ENCODE measurements around the gene ARHGAP31.

GRCh38 chr3:119409844-119410243 lies 115.7 kb downstream of the ARHGAP31 start:
- TF ChIP-seq CTCF (conservative IDR thresholded peaks at IDR 0.05; ENCODE audit: low read depth in 2 of 2): no peak
- no peak for TF ChIP-seq POLR2AphosphoS5 (IDR thresholded peaks at IDR 0.05; ENCODE audit: low read depth)

All from GM23338 (cell line).